Measurements from ENCODE around the gene CAPZA2. TPM values are rescaled to one million over a fixed set of nuclear protein-coding genes. Genes with fewer than 3 reads are reported as not detected.

Gene CAPZA2
- total RNA-seq, 1 donor from 2014 or later, result 203 TPM

DNA sequence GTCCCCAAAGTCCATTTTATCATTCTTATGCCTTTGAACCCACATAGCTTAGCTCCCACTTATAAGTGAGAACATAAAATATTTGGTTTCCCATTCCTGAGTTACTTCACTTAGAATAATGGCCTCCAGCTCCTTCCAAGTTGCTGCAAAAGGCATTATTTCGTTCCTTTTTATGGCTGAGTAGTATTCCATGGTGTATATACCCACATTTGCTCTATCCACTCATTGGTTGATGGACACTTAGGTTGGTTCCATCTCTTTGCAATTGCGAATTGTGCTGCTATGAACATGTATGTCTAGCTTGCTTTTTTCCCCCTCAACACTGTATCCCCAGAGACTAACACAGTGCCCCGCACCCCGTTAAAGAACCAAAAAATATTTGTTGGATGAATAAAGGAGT, 670 bp upstream of the CAPZA2 start:
- no peak for DNase-seq (ENCODE audit: low spot score)

DNA sequence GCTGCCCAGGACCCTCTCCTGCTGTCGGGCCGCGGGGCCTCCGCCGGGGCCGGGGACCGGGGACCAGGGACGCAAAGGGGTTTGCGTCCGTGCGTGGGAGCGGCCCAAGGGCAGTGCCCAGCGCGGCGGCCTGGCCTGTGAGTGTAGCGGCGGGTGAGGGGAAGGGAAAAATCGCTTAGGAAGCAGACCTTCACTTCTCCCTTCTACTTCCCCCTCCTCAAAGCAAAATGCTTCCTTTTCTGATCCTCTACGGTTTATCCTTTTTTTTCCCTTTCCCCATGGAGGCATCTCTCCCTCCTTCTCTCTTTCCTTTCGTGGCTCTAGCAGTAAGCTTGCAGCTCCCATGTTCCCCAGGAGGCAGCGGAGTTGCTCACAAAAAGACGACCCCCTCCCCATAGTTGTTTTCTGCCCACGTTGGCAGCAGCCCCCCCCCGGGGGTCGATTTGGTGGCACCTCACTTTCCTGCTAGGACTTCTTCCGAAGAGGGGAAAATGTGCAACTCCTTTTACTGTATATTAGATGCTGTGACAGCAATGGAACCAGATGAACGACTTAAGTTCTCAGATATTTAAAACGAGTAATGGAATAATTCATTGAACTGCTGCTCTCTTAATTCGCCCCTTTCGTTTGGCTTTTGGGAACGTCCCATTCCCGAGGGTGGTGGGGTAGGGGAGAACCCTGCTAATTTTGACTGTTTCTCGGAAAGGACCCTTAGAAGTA, 724 bp downstream of the CAPZA2 start:
- DNase-seq (ENCODE audit: low spot score), result no peak

DNA sequence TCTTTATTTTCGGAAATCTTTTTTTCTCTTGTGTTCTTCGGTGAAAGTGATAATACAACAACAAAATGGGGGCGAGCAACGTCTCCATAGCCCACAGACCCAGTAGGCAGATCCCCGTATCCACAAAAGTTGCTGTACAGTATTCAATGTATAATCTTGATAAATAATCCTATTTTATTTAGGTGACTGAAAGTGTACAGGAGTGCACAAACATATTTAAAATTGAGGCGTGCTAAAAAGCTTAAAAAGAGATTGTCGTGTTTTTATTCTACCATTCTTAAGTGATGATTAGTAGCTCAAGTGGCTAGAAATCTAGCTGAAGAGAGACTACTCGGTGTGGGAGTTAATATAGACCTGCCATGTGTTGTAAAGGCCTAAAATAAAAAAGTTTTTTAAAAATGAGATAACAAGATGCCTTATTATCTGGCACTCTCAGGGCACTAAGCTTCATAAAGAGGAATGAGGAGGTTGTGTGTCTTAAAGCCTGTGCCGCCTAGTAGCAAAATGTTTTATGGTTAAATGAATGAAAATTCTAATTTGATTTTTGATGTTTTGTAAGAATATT, 1.6 kb downstream of the CAPZA2 start:
- no peak for DNase-seq (ENCODE audit: low spot score)

DNA sequence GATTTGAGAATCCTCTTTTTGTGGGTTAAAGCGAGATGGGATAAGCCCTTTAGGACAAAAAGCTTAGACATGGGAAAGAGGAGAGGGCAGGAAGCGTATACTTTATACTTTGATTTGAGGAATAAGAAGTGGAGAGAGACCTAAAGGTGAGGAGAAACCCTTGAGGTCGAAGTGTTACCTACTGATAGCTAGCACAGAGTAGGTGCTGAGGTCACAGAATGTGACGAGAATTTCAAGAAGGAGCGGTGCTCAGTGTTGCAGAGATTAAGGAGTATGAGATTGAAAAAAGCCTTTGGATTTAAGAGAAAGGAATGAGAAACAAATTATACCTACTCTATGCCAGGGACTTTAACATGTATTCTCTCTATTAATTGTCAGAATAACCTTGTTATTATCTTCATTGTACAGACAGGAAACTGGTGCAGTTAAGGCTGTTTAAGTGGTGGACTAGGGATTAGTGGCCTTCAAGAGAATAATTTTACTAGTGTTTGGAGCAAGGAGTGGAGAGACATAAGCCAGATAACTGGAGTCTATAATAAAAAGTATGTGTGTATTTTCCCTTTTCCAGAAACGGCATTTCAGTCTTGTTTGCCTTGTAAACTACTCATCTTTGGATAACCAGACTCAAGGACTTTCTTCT, 8.8 kb downstream of the CAPZA2 start:
- DNase-seq (ENCODE audit: low spot score), result no peak

DNA sequence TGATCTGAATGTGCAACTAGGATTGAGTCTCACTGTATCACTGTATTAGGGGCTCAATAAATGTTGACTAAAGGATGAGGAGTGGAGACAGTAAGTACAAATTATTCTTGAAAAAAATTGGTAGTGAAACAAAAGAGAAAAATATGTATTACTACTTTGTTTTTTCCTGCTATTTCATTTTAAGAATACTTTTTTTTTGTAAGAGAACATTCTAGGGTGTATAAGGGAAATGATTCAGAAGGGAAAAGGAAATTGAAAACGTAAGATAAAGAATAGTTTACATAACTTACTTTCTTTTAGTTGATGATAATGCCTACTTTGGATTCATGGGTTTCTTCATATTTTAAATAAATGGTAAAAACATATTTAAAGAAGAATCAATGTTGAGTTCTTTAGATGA, 9.6 kb downstream of the CAPZA2 start:
- DNase-seq (ENCODE audit: low spot score), result no peak

DNA sequence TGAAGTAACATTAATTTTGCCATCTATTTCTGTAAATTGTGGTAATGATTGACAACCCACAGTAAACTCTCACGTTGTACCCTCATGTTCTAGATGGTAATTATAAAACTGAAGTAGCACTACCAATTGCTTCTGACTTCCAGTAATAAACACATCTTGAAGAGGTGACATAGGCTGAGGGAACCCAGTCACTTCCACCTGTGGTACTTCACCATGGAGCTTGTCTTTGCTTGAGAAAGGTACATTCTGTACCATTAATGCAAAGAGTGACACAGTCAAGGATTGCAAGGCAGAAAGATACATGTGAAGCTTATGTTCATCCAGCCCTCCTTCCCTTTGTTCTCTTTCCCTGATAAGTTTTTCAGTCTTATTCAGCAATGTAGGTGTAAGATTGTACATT, 11.2 kb downstream of the CAPZA2 start:
- no peak for DNase-seq (ENCODE audit: low spot score)

DNA sequence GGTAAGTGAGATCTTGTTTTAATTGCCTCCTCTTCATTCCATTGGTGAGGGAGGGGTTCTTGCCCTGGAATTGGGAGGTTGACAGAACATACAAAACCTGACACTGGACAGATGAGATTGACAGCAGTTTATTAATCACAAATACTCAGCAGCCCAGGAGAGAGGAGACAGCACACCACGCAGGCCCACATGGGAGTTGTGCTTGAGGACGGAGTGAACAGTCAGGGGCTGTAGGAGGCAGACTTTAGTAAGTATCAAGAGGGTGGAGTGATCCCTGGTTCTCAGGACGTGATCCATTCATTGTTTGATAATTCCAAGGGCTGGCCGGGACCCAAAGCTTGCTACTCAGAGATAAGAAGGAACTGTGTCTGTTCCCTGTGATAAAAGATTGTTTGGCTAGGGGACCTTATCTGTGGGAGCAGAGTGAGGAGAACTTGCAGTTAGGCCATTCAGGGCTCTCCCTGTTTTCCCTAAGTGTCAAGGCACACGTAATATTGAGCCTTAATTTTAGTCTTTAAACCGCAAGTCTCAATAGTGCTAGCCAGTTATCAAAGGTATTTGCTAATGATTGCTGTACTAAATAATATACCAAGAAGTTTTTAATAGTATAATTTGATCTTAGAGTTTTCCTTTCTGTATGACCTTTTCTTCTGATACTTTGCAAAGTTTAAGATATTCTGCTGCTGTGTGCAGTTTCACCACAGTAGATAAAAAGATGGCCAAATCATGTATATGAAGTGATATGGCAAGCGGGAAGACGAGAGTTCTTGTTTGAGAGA, 14.5 kb downstream of the CAPZA2 start:
- peak; percentile 65 for DNase-seq (ENCODE audit: low spot score)

DNA sequence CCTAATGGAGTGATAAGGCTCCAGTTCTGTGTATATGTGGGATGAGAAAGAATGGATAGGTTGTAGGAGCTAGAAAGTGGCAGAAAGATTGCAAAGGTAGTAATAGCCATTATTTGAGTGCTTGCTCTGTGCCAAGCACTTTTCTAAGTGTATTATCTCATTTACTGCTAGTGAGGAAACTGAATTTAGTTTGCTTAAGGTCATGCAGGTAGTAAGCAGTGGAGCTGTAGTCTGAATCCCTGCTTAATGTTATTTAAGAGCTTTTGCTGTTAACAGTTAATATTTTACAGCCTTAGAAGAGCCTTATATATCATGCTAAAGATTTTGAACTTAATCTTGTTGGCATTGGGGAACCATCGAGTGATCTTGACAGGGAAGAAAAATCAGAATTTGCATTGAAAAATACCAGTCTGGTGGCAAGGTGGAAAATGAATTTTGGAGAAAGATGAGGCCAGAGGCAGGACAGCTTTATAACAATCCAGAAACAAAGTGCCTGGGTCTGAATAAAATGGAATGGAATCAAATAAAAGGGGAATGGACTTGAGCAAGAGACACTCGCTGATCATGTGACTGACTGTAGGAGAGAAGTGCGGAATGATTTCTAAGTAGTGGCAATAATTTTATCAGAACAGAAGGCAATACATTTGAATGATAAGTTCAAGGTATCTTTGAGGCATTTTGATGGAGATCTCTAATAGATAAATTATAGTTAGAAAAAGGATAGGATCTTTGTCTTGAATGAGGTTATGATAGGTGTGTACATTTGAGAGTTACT, 15.2 kb downstream of the CAPZA2 start:
- DNase-seq (ENCODE audit: low spot score), result no peak

DNA sequence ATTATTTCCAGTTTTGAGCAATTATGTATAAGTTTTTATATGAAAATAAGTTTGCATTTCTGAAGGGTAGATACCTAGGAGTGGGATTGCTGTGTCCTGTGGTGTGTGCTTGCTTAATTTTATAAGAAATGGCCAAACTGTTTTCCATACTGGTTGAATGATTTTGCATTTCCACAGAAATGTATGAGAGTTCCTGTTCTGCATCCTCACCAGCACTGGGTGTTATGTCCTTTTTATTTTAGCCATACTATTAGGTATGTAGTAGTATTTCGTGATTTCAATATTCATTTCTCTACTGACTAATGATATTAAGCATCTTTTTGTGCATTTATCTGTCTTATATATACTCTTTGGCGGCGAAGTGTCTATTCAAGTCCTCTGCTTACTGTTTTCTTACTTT, 22.3 kb downstream of the CAPZA2 start:
- DNase-seq (ENCODE audit: low spot score), result no peak

DNA sequence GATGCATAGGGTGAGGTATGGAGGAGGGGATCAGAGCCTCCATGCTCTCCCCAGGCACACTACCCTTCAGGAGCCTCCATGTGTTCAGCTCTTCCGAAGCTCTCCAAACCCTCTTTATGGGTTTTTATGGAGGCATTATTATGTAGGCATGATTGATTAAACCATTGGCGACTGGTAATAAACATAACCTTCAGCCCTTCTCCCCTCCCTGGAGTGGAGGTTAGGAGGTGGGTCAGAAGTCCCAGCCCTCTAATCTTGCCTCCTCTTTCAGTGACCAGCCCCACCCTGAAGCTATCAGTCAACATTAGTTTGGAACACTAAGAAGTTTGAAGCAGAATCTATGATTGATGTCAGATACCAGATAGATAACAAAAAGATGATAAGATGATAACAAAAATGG, 23.3 kb downstream of the CAPZA2 start:
- no peak for DNase-seq (ENCODE audit: low spot score)

DNA sequence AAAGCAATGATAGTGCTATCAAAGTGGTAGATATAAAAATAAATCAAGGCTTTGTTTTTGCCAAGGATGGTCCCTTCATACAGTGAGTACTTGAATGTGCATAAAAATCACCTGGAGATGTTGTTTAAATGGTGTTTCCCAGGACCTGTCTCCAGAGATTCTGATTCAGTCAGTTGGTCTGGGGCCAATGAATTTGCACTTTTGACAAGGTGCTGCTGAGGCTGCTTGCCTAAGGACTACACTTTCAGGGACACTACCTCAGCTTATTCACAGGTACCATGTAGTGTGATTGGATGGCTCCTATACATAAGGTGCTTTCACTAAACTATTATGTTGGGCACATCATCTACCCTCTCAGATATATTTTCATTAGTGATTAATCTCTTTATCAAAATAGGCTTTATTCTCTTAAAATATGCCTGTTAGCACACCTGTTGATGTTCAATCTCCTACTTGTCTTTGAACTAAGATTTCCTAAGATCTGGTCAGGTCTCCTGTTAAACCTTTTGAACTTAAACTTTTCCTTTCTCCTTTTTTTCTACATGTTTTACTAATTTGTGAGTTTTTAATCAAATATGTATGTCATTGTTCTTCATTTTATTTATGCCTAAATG, 24.3 kb downstream of the CAPZA2 start:
- no peak for DNase-seq (ENCODE audit: low spot score)

DNA sequence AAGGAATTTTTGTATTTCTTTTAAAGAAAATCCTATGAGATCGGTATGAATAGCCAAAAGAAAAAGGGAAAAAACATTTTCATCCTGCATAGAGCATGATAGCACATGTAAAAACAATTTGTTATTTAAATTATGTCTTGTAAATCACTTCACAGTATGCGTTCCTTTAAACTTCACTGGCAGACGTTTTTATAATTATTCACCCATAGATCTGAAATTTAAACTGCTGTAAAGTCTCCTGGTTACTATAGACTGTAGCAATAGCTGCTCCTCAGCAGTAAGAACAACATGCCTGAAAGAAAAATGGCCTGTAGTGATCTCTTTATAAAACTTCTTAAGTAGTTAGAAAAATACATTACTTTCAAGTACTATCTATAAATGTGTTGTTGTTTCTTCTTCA, 26.5 kb downstream of the CAPZA2 start:
- DNase-seq (ENCODE audit: low spot score), result no peak

DNA sequence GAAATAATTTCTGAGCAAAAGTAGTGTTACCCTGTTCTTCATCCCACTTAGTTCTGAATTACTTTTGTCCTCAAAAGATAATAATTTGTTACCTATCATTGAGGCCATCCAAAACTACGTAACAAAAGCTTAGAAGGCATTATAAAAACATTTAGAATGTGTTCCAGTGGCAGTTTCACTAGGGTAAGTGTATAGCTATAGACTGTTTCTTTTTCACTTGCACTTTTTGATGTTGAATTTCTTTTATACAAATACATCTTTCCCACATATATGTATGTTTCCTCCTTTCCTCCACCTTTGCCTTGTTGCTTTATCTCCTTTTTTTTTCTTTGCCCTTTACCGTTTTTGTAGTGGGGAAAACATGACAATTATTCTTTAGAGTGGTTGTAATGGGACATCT, 33.5 kb downstream of the CAPZA2 start:
- DNase-seq (ENCODE audit: low spot score), result no peak

DNA sequence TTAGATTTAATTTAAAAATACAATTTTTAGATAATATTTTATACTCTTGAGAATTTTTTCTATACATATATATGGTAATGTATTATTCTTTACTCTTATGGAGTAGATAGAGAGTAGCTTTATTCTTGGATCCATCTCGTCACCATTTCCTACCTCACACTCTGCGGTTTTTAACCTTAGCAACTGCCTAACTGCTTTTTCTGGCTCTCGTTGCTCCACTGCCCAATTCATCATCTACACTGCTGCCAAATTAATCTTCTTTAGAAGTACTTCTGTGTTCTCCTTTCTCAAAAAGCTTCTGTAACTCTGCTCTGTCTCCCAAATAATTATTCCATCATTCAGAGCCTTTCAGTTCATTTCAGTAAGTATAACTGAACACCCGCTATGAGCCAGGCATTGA, 35.3 kb downstream of the CAPZA2 start:
- DNase-seq (ENCODE audit: low spot score), result no peak

DNA sequence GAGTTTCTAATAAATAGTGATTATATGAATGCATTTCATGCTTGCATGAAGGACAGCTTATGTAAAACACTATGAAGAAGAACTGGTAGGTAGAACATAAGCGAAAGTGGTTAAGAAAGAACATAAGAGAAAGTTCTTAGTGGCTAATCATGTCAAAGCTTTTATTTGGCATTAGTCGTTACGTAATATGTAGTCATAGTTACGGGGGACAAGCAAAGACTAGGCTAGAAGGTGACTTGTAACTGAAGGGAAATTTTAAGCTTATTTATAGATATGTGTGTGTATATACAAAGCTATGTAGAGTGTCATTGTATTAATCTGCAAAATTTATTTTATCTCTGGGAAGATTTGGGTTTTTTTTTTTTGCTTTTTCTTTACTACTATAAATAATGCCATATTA, 36.9 kb downstream of the CAPZA2 start:
- DNase-seq (ENCODE audit: low spot score), result no peak

DNA sequence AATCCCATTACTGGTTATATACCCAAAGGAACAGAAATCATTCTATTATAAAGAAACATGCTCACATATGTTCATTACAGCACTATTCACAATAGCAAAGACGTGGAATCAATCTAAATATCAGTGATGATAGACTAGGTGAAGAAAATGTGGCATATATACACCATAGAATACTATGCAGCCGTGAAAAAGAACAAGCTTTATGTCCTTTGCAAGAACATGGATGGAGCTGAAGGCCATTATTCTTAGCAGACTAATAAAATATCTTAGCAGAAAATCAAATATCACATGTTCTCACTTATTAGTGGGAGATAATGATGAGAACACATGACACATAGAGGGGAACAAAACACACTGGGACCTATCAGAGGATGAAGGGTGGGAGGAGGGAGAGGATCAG, 38.8 kb downstream of the CAPZA2 start:
- DNase-seq (ENCODE audit: low spot score), result no peak

DNA sequence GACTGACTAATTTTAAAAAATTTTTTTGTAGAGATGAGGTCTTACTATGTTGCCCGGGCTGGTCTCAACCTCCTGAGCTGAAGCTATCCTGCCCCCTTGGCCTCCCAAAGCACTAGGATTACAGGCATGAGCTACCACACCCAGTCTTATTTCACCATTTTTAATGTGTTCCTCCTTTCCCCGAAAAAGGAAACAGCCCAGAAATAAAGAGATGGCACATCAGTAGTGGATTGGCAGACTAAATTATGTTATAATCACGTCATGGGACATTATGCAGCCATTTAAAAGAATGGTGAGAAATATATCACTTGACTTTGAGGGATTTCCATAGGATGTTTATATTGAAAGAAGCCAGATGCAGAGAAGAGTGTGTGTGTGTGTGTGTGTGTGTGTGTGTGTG, 40.5 kb downstream of the CAPZA2 start:
- no peak for DNase-seq (ENCODE audit: low spot score)

DNA sequence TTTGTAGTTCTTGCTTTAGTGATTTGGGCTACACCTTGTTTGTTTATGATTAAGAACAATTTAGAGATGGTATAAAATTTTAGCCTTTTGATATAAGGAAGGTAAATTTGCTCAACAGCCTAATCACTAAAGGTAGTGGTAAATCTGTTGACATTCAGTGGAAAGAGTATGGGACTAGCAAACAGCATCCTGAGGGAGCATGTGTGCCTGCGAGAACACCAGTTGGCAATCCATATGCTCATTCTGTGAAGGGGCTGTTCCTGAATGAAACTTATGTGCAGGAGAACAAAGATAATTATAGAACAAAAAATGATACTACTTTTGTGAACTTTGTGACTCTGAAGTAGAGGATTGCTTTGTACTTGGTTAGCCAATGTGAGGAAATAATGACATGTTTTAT, 44.0 kb downstream of the CAPZA2 start:
- no peak for DNase-seq (ENCODE audit: low spot score)

DNA sequence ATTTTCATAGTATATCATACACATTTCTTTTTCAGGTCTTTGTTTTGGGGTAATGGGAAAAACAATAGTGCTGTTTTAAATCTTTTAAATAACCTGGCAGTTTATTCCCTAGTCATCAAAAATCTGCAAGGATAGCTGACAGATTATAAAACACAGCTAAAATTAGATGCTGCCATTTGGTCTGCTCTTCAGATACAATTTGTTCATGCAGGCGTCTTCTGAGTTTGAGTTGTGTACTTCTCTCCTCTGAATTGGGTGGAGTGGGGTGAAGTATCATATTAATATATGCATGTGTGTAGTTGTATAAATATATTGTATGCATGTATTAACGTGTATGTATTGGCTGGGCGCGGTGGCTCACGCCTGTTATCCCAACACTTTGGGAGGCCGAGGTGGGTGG, 48.0 kb downstream of the CAPZA2 start:
- no peak for DNase-seq (ENCODE audit: low spot score)

DNA sequence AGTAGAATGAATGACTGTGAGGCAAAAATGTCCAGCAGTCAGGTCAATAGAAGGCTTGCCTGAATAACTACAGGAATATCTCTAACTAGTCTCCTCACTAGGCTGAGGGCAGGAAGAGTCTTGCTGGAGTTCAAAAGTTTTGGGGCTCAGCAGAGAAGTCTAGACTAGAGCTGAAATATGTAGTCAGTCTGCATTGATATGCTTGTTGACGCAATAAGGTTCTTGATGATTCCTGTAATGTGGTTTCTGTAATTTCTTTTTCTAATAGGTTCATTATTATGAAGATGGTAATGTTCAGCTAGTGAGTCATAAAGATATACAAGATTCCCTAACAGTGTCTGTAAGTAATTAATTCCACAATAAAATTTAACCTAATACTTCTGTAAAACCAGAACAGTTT, 49.4 kb downstream of the CAPZA2 start:
- no peak for DNase-seq (ENCODE audit: low spot score)

DNA sequence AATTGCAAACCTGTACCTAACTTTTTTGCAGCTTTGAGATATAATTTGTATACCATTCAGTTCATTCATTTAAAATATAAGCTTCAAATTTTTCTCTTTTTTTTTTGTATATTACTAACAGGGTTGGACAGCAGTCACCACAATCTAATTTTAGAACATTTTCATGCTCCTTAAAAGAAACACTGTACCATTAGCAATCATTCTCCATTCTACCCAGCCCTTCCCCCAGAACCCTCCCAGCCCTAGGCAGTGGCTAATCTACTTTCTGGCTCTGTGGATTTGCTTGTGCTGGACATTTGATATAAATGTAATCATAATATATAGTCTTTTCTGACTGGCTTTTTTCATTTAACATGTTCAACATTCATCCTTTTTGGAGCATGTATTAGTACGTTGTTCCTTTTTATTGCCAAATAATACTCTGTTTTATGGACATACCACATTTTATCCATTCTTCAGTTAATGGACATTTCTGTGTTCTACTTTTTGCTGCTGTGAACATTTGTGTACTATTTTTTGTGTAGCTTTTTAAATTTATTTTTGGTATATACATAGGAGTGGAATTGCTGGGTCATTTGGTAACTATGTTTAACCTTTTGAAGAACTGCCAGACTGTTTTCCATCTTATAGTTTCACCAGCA, 50.0 kb downstream of the CAPZA2 start:
- no peak for DNase-seq (ENCODE audit: low spot score)
